Prostate gland (tissue), 2 donors: ENCODE measurements around the gene FUOM.
"Not testable (repeated sequence)": the region's sequence is repeated elsewhere in the genome, so short reads cannot be mapped to it uniquely, and the experiment has no call there.

Experiments used
- CTCF ChIP-seq, 4 experiments: fragments of 200-600 bp in 2 of 4; fragments of 450-650 bp in 2 of 4; sonication (generic) in 2 of 4; IDR thresholded peaks; 1 replicate in 3 of 4; 2 replicates in 1 of 4; pipeline ENCODE4 v1.5.1; 2016 to 2019; ENCODE audit warnings: antibody characterized with exemption in 4 of 4, mild to moderate bottlenecking in 2 of 4, moderate library complexity in 2 of 4
- POLR2A ChIP-seq: fragments of 450-650 bp; IDR thresholded peaks from one replicate; pipeline ENCODE4 v1.6.1; 2016; ENCODE audit warnings: antibody characterized with exemption, mild to moderate bottlenecking

- not testable (repeated sequence) for TF ChIP-seq CTCF (IDR thresholded peaks at IDR 0.05); POLR2A
These were observed 36.9 kb downstream of the FUOM start for GRCh38 chr10:133320852-133321422.
